ENCODE data around the gene EIPR1.

- no peak for TF ChIP-seq SMAD4 (CRISPR knock-in tag; IDR thresholded peaks at IDR 0.05)
- TF ChIP-seq ELF4 (CRISPR knock-in tag; IDR thresholded peaks at IDR 0.05; ENCODE audit: low read depth): no peak
- no peak for TF ChIP-seq CTCF (IDR thresholded peaks at IDR 0.05)
- no peak for TF ChIP-seq TP53 (CRISPR knock-in tag; IDR thresholded peaks at IDR 0.05)
- no peak for TF ChIP-seq NR2C2 (CRISPR knock-in tag; IDR thresholded peaks at IDR 0.05)
- TF ChIP-seq USF2 (CRISPR knock-in tag; IDR thresholded peaks at IDR 0.05): no peak
- no peak for TF ChIP-seq SP1 (CRISPR knock-in tag; conservative IDR thresholded peaks at IDR 0.05)
- no peak for TF ChIP-seq PREB (CRISPR knock-in tag; IDR thresholded peaks at IDR 0.05; ENCODE audit: borderline replicate concordance)
- no peak for TF ChIP-seq ZSCAN18 (CRISPR knock-in tag; IDR thresholded peaks at IDR 0.05)
- TF ChIP-seq ATF6 (CRISPR knock-in tag; IDR thresholded peaks at IDR 0.05): no peak
- TF ChIP-seq HMGXB4 (CRISPR knock-in tag; IDR thresholded peaks at IDR 0.05): no peak
- no peak for TF ChIP-seq SMAD3 (CRISPR knock-in tag; IDR thresholded peaks at IDR 0.05; ENCODE audit: borderline replicate concordance)
- TF ChIP-seq ESRRA (CRISPR knock-in tag; IDR thresholded peaks at IDR 0.05; ENCODE audit: borderline replicate concordance): no peak
These were observed 169.4 kb downstream of the EIPR1 start for GRCh38 chr2:3208179-3208578.
